OCI-LY1 (cell line): Measurements from ENCODE around the gene LCORL.
"Not testable (repeated sequence)": the region's sequence is repeated elsewhere in the genome, so short reads cannot be mapped to it uniquely, and the experiment has no call there.

Experiments used
- EZH2 ChIP-seq: fragments of 200-600 bp; sonication (generic), shearing (Covaris generic); IDR thresholded peaks from 2 replicates; pipeline ENCODE4 v1.8.0; 2017; ENCODE audit warnings: borderline replicate concordance, mixed run types, mild to moderate bottlenecking, antibody characterized with exemption, low read length, moderate library complexity, mixed read lengths
- TF ChIP-seq, protein P1 (sequence below): fragments of 200-600 bp; sonication (generic), shearing (Covaris generic); IDR thresholded peaks from 2 replicates; pipeline ENCODE4 v1.5.1; 2017; ENCODE audit warnings: mild to moderate bottlenecking, antibody characterized with exemption, low read length, moderate library complexity, mixed read lengths

DNA sequence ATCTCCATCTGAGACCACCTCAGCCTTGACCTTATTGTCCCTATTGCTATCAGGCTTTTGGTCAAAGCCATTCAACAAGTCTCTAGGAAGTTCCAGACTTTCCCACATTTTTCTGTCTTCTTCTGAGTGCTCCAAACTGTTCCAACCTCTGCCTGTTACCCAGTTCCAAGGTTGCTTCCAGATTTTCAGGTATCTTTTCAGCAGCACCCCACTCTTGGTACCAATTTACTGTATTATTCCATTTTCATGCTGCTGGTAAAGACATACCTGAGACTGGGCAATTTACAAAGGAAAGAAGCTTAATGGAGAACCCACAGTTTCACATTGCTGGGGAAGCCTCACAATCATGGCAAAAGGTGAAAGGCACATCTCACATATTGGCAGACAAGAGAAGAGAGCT, 159.6 kb downstream of the LCORL start:
- TF ChIP-seq, protein P1, sequence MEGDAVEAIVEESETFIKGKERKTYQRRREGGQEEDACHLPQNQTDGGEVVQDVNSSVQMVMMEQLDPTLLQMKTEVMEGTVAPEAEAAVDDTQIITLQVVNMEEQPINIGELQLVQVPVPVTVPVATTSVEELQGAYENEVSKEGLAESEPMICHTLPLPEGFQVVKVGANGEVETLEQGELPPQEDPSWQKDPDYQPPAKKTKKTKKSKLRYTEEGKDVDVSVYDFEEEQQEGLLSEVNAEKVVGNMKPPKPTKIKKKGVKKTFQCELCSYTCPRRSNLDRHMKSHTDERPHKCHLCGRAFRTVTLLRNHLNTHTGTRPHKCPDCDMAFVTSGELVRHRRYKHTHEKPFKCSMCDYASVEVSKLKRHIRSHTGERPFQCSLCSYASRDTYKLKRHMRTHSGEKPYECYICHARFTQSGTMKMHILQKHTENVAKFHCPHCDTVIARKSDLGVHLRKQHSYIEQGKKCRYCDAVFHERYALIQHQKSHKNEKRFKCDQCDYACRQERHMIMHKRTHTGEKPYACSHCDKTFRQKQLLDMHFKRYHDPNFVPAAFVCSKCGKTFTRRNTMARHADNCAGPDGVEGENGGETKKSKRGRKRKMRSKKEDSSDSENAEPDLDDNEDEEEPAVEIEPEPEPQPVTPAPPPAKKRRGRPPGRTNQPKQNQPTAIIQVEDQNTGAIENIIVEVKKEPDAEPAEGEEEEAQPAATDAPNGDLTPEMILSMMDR: not testable (repeated sequence)
- TF ChIP-seq EZH2: not testable (repeated sequence)
